ENCODE data around the gene SMTN. TPM values are rescaled to one million over a fixed set of nuclear protein-coding genes. Genes with fewer than 3 reads are reported as not detected.

Gene SMTN
- total and polyA plus RNA-seq, 2 donors (not counting 3 experiments of a cell fraction or from before 2014, with no cell fraction given): 59.0 to 197 TPM

DNA sequence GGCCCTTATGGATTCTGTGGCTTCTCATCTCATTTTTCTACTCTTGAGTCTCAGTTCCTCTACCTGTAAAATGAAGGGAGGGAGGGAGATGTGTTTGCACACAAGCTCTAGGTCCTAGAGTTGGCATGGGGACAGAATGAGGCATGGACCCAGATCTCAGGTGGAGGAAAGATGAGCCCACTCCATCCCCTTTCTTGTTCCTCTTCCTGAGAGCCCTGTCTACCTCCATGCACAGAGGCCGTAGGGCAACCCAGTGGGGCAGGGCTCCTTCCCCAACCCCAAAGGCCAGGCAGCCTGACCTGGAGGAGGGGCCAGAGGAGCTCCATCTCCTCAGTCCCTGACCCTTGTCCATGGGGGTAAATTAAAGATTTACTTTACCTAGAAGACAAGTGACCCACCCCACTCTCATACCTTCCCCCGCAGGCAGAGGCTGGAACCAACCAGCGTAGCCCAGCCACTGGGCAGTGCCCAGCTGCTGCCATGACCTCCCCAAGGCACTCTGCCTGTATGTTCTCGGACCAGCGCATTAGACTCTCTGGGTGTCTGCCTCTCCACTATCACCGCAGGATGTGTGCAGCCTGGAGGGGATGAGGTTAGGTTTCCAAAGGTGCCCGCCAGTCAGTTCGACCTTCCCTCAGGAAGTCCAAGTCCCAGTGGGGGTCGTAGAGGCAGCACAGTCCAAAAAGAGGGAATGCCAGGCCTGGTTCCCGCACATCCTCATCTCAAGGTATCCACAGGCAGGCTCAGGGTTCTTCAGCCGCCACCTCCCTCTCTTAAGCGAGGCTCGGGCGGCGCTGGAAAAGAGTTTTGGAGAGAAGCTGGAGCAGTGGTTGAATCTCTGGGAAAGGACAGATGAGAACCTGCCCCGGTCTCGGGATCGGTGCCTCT, 3.0 kb downstream of the SMTN start:
- peak overlapping the region; percentile 30 to 71 (median 59) for H3K4me3 ChIP-seq (replicated peaks in 1 of 3; ENCODE audit: insufficient read depth in 1 of 3, low read depth in 1 of 3, low read length in 3 of 3)
- no peaks in the 10 kb centered on the region for H3K27me3 ChIP-seq (ENCODE audit: control insufficient read depth in 2 of 2, insufficient read depth in 2 of 2, low read length in 2 of 2)
- H4K20me1 ChIP-seq (replicated peaks; ENCODE audit: control insufficient read depth, extremely low read depth, insufficient read depth, low read length): no peaks in the 10 kb centered on the region
- peaks cover 73% of the 10 kb centered on the region for H3K79me2 ChIP-seq (ENCODE audit: control insufficient read depth, insufficient read depth, low read length)
- H3K9me3 ChIP-seq (replicated peaks; ENCODE audit: control insufficient read depth, insufficient read depth, low read length): no peaks in the 10 kb centered on the region
- H3K9me1 ChIP-seq (replicated peaks; ENCODE audit: control insufficient read depth, extremely low read depth, insufficient read depth, low read length): no peaks in the 10 kb centered on the region
- intact Hi-C loops (cut with micrococcal nuclease) (no loop called here), dilution Hi-C loops (cut with MboI; ENCODE audit: extremely low pct_ligation_motif_present, low sequenced_read_pairs) (no loop called here)
- peaks cover 11 to 21% of the 10 kb centered on the region in 2 experiments for H3K36me3 ChIP-seq (ENCODE audit: control insufficient read depth in 2 of 2, extremely low read depth in 1 of 2, insufficient read depth in 2 of 2, low read length in 2 of 2)
- TF ChIP-seq POLR2AphosphoS5 (IDR thresholded peaks at IDR 0.05; ENCODE audit: insufficient read depth, low read depth, low read length): no peak
- TF ChIP-seq POLR2A (IDR thresholded peaks at IDR 0.05; ENCODE audit: low read depth, low read length): no peak
- TF ChIP-seq MAX (IDR thresholded peaks at IDR 0.05; ENCODE audit: insufficient read depth, insufficient read length): no peak
- TF ChIP-seq GATA2 (IDR thresholded peaks at IDR 0.05; ENCODE audit: insufficient read depth, insufficient read length, low read depth, low read length): no peak
- no peak for TF ChIP-seq FOS (IDR thresholded peaks at IDR 0.05; ENCODE audit: borderline replicate concordance, insufficient read depth, low read length)
- no peak for TF ChIP-seq JUN (IDR thresholded peaks at IDR 0.05; ENCODE audit: borderline replicate concordance, insufficient read depth, insufficient read length, low read depth)
- no peak for TF ChIP-seq EZH2 (IDR thresholded peaks at IDR 0.05; ENCODE audit: borderline replicate concordance, low read depth, low read length, severe bottlenecking)
- TF ChIP-seq MYC (IDR thresholded peaks at IDR 0.05; ENCODE audit: low read depth, low read length): no peak
- TF ChIP-seq, protein P1, sequence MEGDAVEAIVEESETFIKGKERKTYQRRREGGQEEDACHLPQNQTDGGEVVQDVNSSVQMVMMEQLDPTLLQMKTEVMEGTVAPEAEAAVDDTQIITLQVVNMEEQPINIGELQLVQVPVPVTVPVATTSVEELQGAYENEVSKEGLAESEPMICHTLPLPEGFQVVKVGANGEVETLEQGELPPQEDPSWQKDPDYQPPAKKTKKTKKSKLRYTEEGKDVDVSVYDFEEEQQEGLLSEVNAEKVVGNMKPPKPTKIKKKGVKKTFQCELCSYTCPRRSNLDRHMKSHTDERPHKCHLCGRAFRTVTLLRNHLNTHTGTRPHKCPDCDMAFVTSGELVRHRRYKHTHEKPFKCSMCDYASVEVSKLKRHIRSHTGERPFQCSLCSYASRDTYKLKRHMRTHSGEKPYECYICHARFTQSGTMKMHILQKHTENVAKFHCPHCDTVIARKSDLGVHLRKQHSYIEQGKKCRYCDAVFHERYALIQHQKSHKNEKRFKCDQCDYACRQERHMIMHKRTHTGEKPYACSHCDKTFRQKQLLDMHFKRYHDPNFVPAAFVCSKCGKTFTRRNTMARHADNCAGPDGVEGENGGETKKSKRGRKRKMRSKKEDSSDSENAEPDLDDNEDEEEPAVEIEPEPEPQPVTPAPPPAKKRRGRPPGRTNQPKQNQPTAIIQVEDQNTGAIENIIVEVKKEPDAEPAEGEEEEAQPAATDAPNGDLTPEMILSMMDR (IDR thresholded peaks at IDR 0.05; ENCODE audit: extremely low read depth in 1 of 2, insufficient read depth in 1 of 2, low read depth in 1 of 2, low read length in 2 of 2): no peak
- H2AFZ ChIP-seq (ENCODE audit: low read depth, low read length): no peak overlapping the region
- CTCF ChIA-PET: interaction anchor here (0.9 to 5.9 kb wide), 28 partner anchors 11 to 639 kb away, joined by 3 to 150 read pairs (median 7); partner anchors contain the start of genes MORC2, SELENOM and TUG1
- FAIRE-seq: peak; percentile 67
- H3K27ac ChIP-seq (ENCODE audit: insufficient read depth, low read depth, low read length): peak overlapping the region; percentile 78
- H3K4me2 ChIP-seq (ENCODE audit: insufficient read depth, low read length): peak overlapping the region; percentile 74
- TSS peak; percentile 28 for BruUV-seq (replicated peaks)
- H3K4me1 ChIP-seq (ENCODE audit: control insufficient read depth, extremely low read depth, insufficient read depth, low read length): peaks cover 33% of the 10 kb centered on the region
- POLR2A ChIA-PET: interaction anchor here (0.6 to 2.5 kb wide), 4 partner anchors 27 to 143 kb away, joined by 3 to 24 read pairs (median 3); partner anchors contain the start of genes MORC2 and TUG1
- DNase-seq (ENCODE audit: low read depth, low spot score): no peak
- peak overlapping the region; percentile 46 for H3K9ac ChIP-seq (replicated peaks; ENCODE audit: extremely low read depth, insufficient read depth, low read length)
